Measurements from ENCODE around the gene TOMM70.
"Not testable (repeated sequence)": the region's sequence is repeated elsewhere in the genome, so short reads cannot be mapped to it uniquely, and the experiment has no call there.

Gene TOMM70

DNA sequence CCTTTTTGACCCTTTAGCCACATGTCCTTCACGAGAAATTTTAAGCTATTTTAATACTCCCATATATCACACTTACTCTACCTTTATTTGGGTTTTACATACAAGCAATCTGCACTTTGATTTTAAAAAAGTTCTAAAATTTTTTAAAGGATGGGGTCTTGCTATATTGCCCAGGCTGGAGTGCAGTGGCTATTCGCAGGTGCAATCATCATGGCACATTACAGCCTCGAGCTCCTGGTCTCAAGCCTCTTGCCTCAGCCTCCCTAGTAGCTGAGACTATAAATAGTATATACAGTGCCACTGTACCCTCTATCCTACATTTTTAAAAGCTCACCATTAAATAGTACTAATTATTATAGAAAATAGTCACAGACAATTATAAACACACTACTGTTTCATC, 36.5 kb downstream of the TOMM70 start:
- no peak for DNase-seq (ENCODE audit: low read depth in 2 of 2, low spot score in 1 of 2)

- DNase-seq (ENCODE audit: low read depth in 2 of 2, low spot score in 1 of 2) = no peak
Measured at GRCh38 chr3:100361897-100362296, 39.0 kb downstream of the TOMM70 start.

DNA sequence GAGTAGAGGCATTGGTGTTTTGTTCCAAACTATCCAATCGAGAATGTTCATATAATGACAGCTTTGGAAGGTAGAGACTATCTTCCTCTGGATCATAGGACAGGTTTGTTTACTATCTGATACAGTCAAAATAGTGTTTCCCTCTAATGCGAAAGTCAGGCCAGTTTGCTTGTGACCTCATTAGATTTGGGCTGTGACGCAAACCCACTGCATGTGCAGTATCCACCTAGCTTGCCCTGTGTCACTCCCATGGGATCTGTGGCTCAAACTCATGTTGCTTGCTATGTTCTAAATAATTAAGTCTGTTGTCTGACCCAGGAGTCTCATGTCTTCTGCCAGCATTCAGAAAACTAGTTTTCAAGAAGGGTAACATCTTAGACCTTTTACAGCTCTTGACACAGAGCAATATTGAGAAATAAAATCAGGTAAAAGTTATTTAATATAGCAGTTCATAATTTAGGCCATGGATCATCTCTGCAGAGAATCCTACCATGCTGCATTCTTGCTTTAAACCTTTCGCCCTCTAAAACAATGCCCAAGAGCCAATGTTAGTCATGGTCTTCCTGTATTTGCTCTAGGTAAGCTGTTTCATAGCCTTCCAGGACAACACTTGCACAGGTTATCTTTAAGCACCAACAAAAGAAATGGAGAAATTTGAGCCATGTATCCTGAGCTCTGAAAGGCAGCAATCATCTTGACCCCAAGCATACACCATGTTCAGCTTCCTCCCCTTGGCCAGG, 40.0 kb downstream of the TOMM70 start:
- no peak for DNase-seq (ENCODE audit: low read depth in 2 of 2, low spot score in 1 of 2)

DNA sequence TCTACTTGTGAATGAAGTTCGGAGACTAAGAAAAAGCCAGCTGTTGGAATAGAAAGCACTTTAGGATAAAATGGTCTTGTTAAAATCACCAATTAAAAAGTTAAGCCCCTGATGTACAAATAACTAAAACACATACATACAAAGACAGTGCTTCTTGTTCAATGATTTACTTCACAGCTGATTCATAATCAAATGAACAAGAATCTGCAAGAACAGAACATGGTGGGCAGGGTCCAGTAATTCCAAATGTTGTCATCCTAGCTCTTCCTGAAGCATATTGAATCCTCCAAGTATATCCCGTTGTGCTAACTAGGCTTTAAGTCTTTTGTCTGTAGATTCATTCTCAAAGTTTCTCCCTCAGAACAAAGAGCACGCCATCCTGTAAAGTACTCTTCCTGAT, 41.9 kb downstream of the TOMM70 start:
- DNase-seq (ENCODE audit: low read depth in 2 of 2, low spot score in 1 of 2) = no peak

- no peak for DNase-seq (ENCODE audit: low read depth in 2 of 2, low spot score in 1 of 2)
Measured at GRCh38 chr3:100358413-100358812, 42.5 kb downstream of the TOMM70 start.

DNA sequence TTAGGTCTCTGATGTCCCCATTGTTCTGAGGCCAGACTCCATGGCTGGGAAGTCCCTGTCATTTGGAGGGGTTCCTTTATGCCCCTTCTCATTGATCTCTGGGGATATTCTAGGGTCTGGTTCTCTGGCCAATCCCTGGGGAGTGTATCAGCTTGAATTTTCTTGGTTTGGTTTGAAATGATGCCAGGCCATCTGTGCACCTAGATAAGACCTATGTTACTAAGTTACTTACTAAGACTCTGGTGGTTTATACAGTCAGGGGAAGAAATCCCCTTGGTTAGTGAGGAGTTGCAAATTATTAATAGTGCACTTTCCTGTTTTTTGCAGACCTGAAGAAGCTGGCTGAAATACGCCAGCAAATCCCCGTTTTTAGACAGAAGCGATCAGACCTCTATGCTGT, 46.0 kb downstream of the TOMM70 start:
- no peak for DNase-seq (ENCODE audit: low read depth in 2 of 2, low spot score in 1 of 2)

- no peak for DNase-seq (ENCODE audit: low read depth in 2 of 2, low spot score in 1 of 2)
Measured at GRCh38 chr3:100352296-100353231, 48.3 kb downstream of the TOMM70 start.

DNA sequence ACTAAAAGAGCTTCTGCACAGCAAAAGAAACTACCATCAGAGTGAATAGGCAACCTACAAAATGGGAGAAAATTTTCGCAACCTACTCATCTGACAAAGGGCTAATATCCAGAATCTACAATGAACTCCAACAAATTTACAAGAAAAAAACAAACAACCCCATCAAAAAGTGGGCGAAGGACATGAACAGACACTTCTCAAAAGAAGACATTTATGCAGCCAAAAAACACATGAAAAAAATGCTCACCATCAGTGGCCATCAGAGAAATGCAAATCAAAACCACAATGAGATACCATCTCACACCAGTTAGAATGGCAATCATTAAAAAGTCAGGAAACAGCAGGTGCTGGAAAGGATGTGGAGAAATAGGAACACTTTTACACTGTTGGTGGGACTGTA, 49.1 kb downstream of the TOMM70 start:
- DNase-seq (ENCODE audit: low read depth in 2 of 2, low spot score in 1 of 2) = not testable (repeated sequence)

DNA sequence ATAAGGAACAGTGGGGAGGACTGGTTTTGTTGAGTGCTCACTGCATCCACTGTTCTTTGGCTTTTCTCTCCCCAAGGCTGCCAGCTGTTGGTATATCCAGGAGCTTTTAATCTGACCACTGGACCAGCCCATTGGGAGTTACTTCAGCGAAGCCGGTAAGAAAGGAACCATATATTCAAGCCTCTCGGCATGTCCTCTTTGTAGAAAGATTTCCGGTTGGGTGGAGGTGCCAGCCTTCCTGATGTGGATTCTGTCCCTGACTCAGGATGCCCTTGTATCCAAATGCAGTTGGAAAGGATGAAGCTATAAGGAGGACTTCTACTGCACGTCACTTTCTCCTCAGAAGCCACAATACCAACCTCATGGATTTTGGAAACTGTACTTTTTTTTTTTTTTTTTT, 52.2 kb downstream of the TOMM70 start:
- no peak for DNase-seq (ENCODE audit: low read depth in 2 of 2, low spot score in 1 of 2)

- DNase-seq (ENCODE audit: low read depth in 2 of 2, low spot score in 1 of 2) = no peak
Measured at GRCh38 chr3:100340527-100340926, 60.4 kb downstream of the TOMM70 start.

DNA sequence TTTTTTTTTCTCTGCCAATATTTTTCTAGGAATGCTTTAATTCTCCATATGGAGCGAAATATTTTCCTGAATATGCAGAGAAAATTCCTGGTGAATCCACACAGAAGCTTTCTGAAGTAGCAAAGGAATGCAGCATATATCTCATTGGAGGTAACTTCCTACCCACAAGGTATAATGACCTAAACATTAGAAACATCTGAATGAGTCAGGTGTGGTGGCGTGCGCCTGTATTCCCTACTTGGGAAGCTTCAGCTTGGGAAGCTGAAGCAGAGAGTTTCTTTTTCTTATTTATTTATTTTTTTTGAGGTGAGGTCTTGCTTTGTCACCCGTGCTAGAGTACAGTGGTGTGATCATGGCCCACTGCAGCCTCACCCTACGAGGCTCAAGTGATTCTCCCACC, 61.1 kb downstream of the TOMM70 start:
- no peak for DNase-seq (ENCODE audit: low read depth in 2 of 2, low spot score in 1 of 2)

- no peak for DNase-seq (ENCODE audit: low read depth in 2 of 2, low spot score in 1 of 2)
Measured at GRCh38 chr3:100338911-100339310, 62.0 kb downstream of the TOMM70 start.

DNA sequence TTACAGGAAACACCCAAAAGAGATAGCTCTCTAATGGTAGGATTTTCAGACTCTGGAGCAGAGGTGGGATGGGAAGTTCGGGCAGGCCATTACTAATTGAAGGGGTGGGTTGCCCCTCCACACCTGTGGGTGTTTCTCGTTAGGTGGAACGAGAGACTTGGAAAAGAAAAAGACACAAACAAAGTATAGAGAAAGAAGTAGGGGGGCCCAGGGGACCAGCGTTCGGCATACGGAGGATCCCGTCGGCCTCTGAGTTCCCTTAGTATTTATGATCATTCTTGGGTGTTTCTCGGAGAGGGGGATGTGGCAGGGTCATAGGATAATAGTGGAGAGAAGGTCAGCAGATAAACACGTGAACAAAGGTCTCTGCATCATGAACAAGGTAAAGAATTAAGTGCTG, 64.7 kb downstream of the TOMM70 start:
- not testable (repeated sequence) for DNase-seq (ENCODE audit: low read depth in 2 of 2, low spot score in 1 of 2)

GRCh38 chr3:100335434-100335833, 65.5 kb downstream of the TOMM70 start:
- no peak for DNase-seq (ENCODE audit: low read depth in 2 of 2, low spot score in 1 of 2)

GRCh38 chr3:100334488-100335351, 66.2 kb downstream of the TOMM70 start, which contains the start of gene NIT2:
TSS of gene NIT2 (plus strand) at chr3:100334757. CDS start at chr3:100334792, 35 bp downstream.
- peak; percentile 45 to 55 for DNase-seq (ENCODE audit: low read depth in 2 of 2, low spot score in 1 of 2)

GRCh38 chr3:100333970-100334487, 66.9 kb downstream of the TOMM70 start:
- no peak for DNase-seq (ENCODE audit: low read depth in 2 of 2, low spot score in 1 of 2)

- DNase-seq (ENCODE audit: low read depth in 2 of 2, low spot score in 1 of 2) = no peak
Measured at GRCh38 chr3:100333051-100333450, 67.8 kb downstream of the TOMM70 start.

DNA sequence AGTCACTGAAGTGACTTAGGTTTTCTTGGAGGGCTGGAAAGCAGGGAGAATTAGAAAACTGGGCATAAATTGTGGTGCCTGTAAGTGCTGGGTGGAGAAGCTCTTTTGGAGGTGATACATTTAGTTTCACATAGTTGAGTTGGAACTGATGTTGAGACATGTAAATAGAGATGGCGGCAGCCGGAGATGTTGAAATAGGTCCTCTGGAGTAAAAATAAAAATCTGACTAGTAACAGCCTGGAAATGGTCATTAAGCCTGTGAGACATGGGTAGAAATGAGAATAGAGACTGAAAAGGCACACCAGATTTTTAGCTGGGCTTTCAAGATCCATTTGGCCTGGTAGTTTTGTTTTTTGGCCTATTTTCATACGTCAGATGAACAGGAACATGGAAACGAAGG, 69.2 kb downstream of the TOMM70 start:
- DNase-seq (ENCODE audit: low read depth in 2 of 2, low spot score in 1 of 2) = no peak

DNA sequence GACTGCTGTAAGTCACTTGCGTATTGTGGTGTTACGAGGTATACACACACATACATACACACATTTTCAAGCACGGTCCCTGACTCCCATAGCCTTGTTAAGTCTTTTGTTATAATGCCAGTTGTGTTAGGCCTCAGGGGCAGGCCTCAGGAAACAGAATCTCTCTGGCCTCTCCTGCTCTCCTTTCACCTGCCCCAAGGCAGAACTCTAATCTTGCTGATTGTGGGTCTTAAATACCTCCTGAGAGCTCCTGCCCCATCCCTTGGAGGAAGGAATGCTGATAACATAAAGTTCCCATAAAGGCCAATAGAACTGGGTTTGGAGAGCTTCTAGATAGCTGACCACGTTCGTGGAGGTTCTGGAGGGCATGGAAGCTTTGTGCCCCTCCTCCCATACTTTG, 70.2 kb downstream of the TOMM70 start:
- DNase-seq (ENCODE audit: low read depth in 2 of 2, low spot score in 1 of 2) = no peak

DNA sequence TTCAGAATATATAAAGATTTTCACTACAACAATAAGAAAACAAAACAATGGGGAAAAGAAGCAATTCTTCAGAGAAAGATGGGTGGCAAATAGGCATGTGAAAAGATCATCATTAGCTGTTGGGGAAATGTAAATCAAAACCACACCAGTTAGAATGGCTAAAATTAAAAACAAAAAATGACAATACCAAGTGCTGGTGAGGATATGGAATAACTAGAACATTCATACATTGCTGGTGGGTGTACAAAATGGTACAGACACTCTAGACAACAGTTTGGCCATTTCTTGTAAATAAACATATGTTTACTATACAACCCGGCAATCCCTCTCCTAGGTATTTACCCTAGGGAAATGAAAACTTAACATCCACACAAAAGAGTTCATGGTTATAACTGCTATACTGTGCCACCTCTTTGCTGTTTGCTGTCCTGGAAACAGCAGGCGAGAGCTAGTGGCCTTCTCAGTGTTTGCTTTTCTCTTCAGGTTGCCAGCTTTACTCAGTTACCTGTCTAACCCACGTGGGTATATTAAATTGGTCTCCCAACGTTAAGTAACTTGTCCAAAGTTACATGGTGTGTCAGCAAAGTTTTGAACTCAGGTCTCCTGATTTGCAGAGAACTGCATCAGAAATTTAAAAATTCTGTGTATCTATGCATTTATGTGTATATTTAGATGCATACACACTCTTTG, 70.9 kb downstream of the TOMM70 start:
- no peak for DNase-seq (ENCODE audit: low read depth in 2 of 2, low spot score in 1 of 2)

All from stimulated activated CD8-positive, alpha-beta memory T cell treated with anti-CD3 and anti-CD28 coated beads, Interleukin-4, amount 100 ng/mL, for 4 hours (primary cell).